ENCODE data around the gene ZNF667.

ZNF667 gene

GRCh38 chr19:56393119-56394012 lies 83.8 kb downstream of the ZNF667 start, which contains the start of gene ZNF582:
ZNF582 (minus strand) TSS chr19:56393534; CDS start chr19:56391752, 1,782 bp downstream.
- H3K4me3 ChIP-seq (ENCODE audit: low read depth, low read length) = peak within 1 kb of the TSS; percentile 58
- DNase-seq (ENCODE audit: low read depth) = peak; percentile 95
- TF ChIP-seq, protein P1, sequence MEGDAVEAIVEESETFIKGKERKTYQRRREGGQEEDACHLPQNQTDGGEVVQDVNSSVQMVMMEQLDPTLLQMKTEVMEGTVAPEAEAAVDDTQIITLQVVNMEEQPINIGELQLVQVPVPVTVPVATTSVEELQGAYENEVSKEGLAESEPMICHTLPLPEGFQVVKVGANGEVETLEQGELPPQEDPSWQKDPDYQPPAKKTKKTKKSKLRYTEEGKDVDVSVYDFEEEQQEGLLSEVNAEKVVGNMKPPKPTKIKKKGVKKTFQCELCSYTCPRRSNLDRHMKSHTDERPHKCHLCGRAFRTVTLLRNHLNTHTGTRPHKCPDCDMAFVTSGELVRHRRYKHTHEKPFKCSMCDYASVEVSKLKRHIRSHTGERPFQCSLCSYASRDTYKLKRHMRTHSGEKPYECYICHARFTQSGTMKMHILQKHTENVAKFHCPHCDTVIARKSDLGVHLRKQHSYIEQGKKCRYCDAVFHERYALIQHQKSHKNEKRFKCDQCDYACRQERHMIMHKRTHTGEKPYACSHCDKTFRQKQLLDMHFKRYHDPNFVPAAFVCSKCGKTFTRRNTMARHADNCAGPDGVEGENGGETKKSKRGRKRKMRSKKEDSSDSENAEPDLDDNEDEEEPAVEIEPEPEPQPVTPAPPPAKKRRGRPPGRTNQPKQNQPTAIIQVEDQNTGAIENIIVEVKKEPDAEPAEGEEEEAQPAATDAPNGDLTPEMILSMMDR (IDR thresholded peaks at IDR 0.05; ENCODE audit: insufficient read depth, low read depth, low read length, missing control alignments) = peak; percentile 64

Data from GM12865 (cell line).